Activated T-cell treated with anti-CD3 and anti-CD28 coated beads, Interleukin-2, amount 50 U/mL, for 72 hours (primary cell): ENCODE results near the gene MORN4. TPM values are rescaled to one million over a fixed set of nuclear protein-coding genes. Genes with fewer than 3 reads are reported as not detected.

Source experiments
- ATAC-seq, 2 donors: fragments of 150-1000 bp; cut with Tn5 transposase; replicated peaks in 1 of 2; 2 replicates each; pipeline ENCODE4 v1.10.0; 2021; ENCODE audit warnings: moderate library complexity in 2 of 2, mild to moderate bottlenecking in 1 of 2
- DNase-seq, 2 donors: peaks; one replicate each; pipeline ENCODE4 v3.0.0; 2021 to 2022; ENCODE audit warnings: mixed read lengths in 1 of 2
- H3K27ac Mint-ChIP-seq: one replicate; pipeline ENCODE4 v1.8.0; 2022; ENCODE audit warnings: mild to moderate bottlenecking, moderate library complexity, mixed read lengths
- H3K27me3 Mint-ChIP-seq: one replicate; pipeline ENCODE4 v1.8.0; 2022; ENCODE audit warnings: low read depth, mixed read lengths
- H3K36me3 Mint-ChIP-seq, 2 donors: one replicate each; pipeline ENCODE4 v1.8.0; 2022; ENCODE audit warnings: mixed read lengths in 2 of 2, mild to moderate bottlenecking in 1 of 2; ENCODE audit not compliant: insufficient read depth in 2 of 2
- H3K4me1 Mint-ChIP-seq: one replicate; pipeline ENCODE4 v1.8.0; 2022; ENCODE audit warnings: low read depth, mixed read lengths
- H3K4me3 Mint-ChIP-seq, 2 donors: one replicate each; pipeline ENCODE4 v1.8.0; 2022; ENCODE audit warnings: mild to moderate bottlenecking in 2 of 2, mixed read lengths in 2 of 2, moderate library complexity in 2 of 2
- H3K9me3 Mint-ChIP-seq, 2 donors: one replicate each; pipeline ENCODE4 v1.8.0; 2022; ENCODE audit warnings: mixed read lengths in 2 of 2
- total RNA-seq, 2 donors: library from RNA; stranded (reverse); gene quantifications; one replicate each; pipeline ENCODE4 v1.2.3, GENCODE V29; 2022

MORN4 gene
- total RNA-seq, 2 donors from 2014 or later = 4.4 to 7.6 TPM

DNA sequence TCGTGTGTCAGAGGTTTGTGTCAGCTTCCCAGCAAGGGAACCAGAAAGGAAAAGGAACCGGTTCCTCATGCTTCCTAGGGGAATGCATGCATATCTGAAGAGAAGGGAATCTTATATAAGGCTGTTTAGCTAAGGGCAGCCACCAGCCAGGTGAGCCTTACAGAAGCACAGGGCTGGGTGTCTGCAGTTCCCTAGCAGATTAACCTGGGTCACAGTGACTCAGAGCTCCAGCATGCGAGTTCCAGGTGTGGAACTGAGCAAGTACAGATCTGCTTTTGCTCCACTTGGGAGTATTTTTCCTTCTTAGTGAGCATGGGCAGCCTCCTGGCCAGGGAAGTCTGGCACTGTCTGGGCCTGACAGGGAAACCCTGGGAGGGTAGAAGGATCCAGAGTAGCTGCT lies 61.7 kb downstream of the MORN4 start:
- Mint-ChIP-seq H3K36me3 (no peaks in the 10 kb centered on the region), H3K4me1 (peaks cover 27% of the 10 kb centered on the region), H3K27ac (no peak overlapping the region), H3K4me3 (no peak overlapping the region), H3K27me3 (no peaks in the 10 kb centered on the region), H3K9me3 (no peaks in the 10 kb centered on the region)
- ATAC-seq (no peak), DNase-seq (no peak)

DNA sequence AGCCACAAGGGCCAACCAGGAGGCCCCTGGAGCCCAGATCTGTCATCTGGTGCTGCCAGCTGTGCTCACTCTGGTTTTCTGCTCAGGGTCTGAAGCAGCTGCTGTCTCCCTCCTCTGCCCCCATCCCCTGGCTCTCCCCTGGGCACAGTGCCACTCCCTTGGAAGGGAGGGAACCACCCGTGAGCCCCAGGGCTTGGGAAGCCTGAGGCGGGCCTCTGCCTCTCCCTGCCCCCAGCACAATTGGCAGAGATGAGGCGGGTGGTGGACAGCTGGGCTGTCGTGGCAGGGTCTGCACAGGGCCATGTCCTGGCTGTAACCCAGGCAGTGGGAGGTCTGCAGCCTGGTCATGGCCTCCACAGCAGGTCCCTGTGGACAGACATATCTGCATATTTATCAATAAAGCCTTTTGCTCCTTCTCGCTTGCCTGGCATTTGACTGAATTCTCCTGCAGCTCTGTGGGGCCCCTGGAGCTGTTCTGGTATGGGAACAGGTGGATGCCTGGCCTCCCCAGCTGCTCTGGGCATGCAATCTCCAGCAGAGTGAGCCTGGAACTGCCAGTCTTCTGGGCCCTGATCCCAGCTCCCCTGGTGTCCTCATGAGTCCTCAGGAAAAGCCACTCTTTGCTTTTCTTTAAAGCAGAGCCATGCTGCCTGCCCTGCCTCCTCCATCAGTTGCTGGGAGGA lies 62.4 kb downstream of the MORN4 start:
- Mint-ChIP-seq H3K4me3 (no peak overlapping the region), H3K27me3 (no peaks in the 10 kb centered on the region), H3K36me3 (no peaks in the 10 kb centered on the region), H3K27ac (no peak overlapping the region), H3K9me3 (no peaks in the 10 kb centered on the region), H3K4me1 (peaks cover 32% of the 10 kb centered on the region)
- ATAC-seq (no peak), DNase-seq (no peak)

DNA sequence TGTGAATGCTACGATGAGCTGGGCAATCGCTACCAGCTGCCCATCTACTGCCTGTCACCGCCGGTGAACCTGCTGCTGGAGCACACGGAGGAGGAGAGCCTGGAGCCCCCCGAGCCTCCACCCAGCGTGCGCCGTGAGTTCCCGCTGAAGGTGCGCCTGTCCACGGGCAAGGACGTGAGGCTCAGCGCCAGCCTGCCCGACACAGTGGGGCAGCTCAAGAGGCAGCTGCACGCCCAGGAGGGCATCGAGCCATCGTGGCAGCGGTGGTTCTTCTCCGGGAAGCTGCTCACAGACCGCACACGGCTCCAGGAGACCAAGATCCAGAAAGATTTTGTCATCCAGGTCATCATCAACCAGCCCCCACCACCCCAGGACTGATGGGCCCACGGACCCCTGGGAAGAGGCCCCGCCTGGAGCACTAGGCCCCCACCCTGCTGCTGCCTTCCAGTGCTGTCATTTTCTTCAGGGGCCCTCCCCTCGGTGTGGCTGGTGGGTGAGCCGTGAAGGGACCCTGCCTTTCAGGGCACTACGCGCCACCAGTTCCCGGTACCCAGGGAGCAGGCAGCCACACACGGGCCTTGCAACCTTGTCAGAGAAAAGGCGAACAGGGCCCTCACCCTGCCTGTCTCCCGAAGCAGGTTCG lies 63.0 kb downstream of the MORN4 start:
- no peak overlapping the region for H3K4me3 Mint-ChIP-seq
- H3K27me3 Mint-ChIP-seq = no peaks in the 10 kb centered on the region
- ATAC-seq (no peak), DNase-seq (no peak)
- peaks cover 32% of the 10 kb centered on the region for H3K4me1 Mint-ChIP-seq
- H3K9me3 Mint-ChIP-seq = no peaks in the 10 kb centered on the region
- H3K27ac Mint-ChIP-seq = no peak overlapping the region
- no peaks in the 10 kb centered on the region for H3K36me3 Mint-ChIP-seq

DNA sequence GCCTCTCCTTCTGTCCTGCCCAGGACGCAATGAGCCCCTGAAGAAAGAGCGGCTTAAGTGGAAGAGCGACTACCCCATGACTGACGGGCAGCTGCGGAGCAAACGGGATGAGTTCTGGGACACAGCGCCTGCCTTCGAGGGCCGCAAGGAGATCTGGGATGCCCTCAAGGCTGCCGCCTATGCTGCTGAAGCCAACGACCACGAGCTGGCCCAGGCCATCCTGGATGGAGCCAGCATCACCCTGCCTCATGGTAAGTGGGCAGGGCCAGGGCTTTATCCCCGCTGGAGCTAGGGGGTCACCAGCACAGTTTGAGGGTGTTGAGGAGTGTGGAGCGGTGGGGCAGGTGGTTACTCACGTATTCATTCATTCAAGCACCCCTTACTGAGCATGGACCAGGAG lies 65.4 kb downstream of the MORN4 start:
- ATAC-seq (no peak), DNase-seq (no peak)
- no peak overlapping the region for H3K4me3 Mint-ChIP-seq
- H3K27me3 Mint-ChIP-seq = no peaks in the 10 kb centered on the region
- H3K27ac Mint-ChIP-seq = no peak overlapping the region
- H3K36me3 Mint-ChIP-seq = no peaks in the 10 kb centered on the region
- no peaks in the 10 kb centered on the region for H3K9me3 Mint-ChIP-seq
- H3K4me1 Mint-ChIP-seq = peaks cover 9% of the 10 kb centered on the region

DNA sequence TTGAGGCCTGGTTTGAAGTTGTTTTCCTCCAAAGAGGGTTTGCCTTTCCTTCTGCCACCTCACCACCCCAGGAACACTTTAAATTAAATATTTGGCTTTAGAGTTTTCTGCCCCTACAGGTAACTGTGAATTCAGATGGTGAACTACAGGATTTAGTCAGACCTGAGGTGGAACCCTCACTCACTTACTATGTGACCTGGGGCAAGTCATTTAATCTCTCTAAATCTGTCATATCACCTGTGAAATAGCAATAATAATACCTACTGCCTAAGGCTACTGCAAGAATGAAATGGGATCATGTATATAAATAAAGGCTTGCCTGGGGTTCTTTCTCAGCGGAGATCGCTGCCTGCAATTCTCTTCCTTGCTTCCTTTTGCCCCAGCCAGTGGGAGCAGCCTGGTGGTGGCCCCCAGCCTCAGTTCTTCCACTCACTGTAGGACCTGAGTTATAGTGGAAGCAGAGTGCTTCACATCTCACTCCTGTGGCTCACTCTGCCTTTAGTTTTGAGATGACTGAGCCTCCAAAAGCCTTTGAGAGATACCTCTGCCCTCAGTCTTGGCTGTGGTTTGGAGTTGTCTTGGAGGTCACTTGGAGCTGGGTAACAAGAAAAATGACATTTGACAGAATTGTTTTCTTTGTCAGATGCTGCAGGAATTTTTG lies 66.8 kb downstream of the MORN4 start:
- Mint-ChIP-seq H3K27ac (no peak overlapping the region), H3K9me3 (no peaks in the 10 kb centered on the region), H3K4me1 (peaks cover 9% of the 10 kb centered on the region), H3K4me3 (no peak overlapping the region), H3K27me3 (no peaks in the 10 kb centered on the region), H3K36me3 (no peaks in the 10 kb centered on the region)
- ATAC-seq (peak; percentile 88 to 90), DNase-seq (peak; percentile 27 to 33)

DNA sequence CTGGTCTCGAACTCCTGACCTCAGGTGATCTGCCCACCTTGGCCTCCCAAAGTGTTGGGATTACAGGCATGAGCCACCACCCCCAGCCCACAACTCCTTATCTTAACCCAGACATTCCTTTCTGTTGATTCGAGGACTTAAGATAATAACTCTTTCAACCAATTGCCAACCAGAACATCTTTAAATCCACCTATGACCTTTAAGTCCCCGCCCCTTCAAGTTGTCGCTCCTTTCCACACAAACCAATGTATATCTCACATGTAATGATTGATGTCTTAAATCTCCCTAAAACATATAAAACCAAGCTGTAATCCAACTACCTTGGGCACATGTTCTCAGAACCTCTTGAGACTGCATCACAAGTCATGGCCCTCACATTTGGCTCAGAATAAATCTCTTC lies 68.5 kb downstream of the MORN4 start:
- Mint-ChIP-seq H3K36me3 (no peaks in the 10 kb centered on the region), H3K4me1 (peaks cover 14% of the 10 kb centered on the region), H3K27me3 (no peaks in the 10 kb centered on the region), H3K9me3 (no peaks in the 10 kb centered on the region), H3K4me3 (no peak overlapping the region), H3K27ac (no peak overlapping the region)
- ATAC-seq = no peak
- no peak for DNase-seq

Other genes with a start within 250 kb of the MORN4 start
- gene RRP12, start 232.2 kb downstream of the MORN4 start, total RNA-seq = 10 to 100 TPM; 27.8 to 33.5 TPM
- 100 to 1,000 TPM; 362 to 512 TPM for gene PGAM1, start 207.3 kb downstream of the MORN4 start, total RNA-seq
- gene EXOSC1, start 187.5 kb downstream of the MORN4 start, total RNA-seq = 10 to 100 TPM; 75.3 to 75.7 TPM
- gene ZDHHC16, start 187.3 kb downstream of the MORN4 start, total RNA-seq = 10 to 100 TPM; 35.5 to 37.8 TPM
- gene MMS19, start 135.1 kb downstream of the MORN4 start, total RNA-seq = 100 to 1,000 TPM in 1 of 2 donors, 10 to 100 TPM in 1; 92.2 to 113 TPM
- gene UBTD1, start 134.6 kb downstream of the MORN4 start, total RNA-seq = 1 to 10 TPM; 3.7 to 4.1 TPM
- gene ANKRD2, start 60.7 kb downstream of the MORN4 start, total RNA-seq = not detected
- not detected for gene HOGA1, start 49.1 kb downstream of the MORN4 start, total RNA-seq
- gene C10orf62, start 43.8 kb downstream of the MORN4 start, total RNA-seq = not detected
- gene PI4K2A, start 7.2 kb upstream of the MORN4 start, total RNA-seq = 10 to 100 TPM; 15.4 to 16.6 TPM
- gene AVPI1, start 53.7 kb upstream of the MORN4 start, total RNA-seq = 1 to 10 TPM; 1.8 to 5.3 TPM
- 1 to 10 TPM; 1.5 to 1.9 TPM for gene MARVELD1, start 80.2 kb upstream of the MORN4 start, total RNA-seq
- gene ZFYVE27, start 103.6 kb upstream of the MORN4 start, total RNA-seq = 10 to 100 TPM; 33.7 to 40.0 TPM
- not detected for gene SFRP5, start 138.5 kb upstream of the MORN4 start, total RNA-seq
- under 1 TPM; 0.55 to 0.83 TPM for gene GOLGA7B, start 216.3 kb upstream of the MORN4 start, total RNA-seq